DOHH2 (cell line): ENCODE results near the gene SETX.

Source experiments
- H3F3A ChIP-seq: fragments of 200-600 bp; sonication (generic), shearing (Covaris generic); 2 replicates; pipeline ENCODE4 v1.6.0; 2016; ENCODE audit warnings: antibody characterized with exemption, mild to moderate bottlenecking; ENCODE audit not compliant: control insufficient read depth, insufficient read depth
- H3K27ac ChIP-seq: fragments of 200-600 bp; sonication (generic); 2 replicates; pipeline ENCODE4 v1.5.1; 2014; ENCODE audit warnings: low read depth, mild to moderate bottlenecking, low read length, moderate library complexity
- H3K27me3 ChIP-seq: fragments of 200-600 bp; sonication (generic); 2 replicates; pipeline ENCODE4 v1.6.1; 2014; ENCODE audit warnings: mild to moderate bottlenecking, low read length, mixed read lengths; ENCODE audit not compliant: control insufficient read depth
- H3K36me3 ChIP-seq: fragments of 200-600 bp; sonication (generic); 2 replicates; pipeline ENCODE4 v1.6.1; 2014; ENCODE audit warnings: mild to moderate bottlenecking, low read length, moderate library complexity, mixed read lengths; ENCODE audit not compliant: control insufficient read depth
- H3K4me1 ChIP-seq: fragments of 200-600 bp; sonication (generic); 2 replicates; pipeline ENCODE4 v1.6.1; 2014; ENCODE audit warnings: mild to moderate bottlenecking, low read length, mixed read lengths; ENCODE audit not compliant: control insufficient read depth
- H3K4me2 ChIP-seq: fragments of 200-600 bp; sonication (generic); 2 replicates; pipeline ENCODE4 v1.6.0; 2014; ENCODE audit warnings: mild to moderate bottlenecking, low read length, moderate library complexity
- H3K4me3 ChIP-seq: fragments of 200-600 bp; sonication (generic); 2 replicates; pipeline ENCODE4 v1.5.1; 2014; ENCODE audit warnings: mild to moderate bottlenecking, low read length, mixed read lengths
- H3K79me2 ChIP-seq: fragments of 200-600 bp; sonication (generic); 2 replicates; pipeline ENCODE4 v1.6.1; 2014; ENCODE audit warnings: mild to moderate bottlenecking, low read length, mixed read lengths; ENCODE audit not compliant: control insufficient read depth
- H3K9me2 ChIP-seq: fragments of 200-600 bp; sonication (generic); replicated peaks from 2 replicates; pipeline ENCODE4 v1.6.1; 2014; ENCODE audit warnings: mild to moderate bottlenecking, low read length, mixed read lengths; ENCODE audit not compliant: control insufficient read depth
- H3K9me3 ChIP-seq: fragments of 200-600 bp; sonication (generic); 2 replicates; pipeline ENCODE4 v1.6.1; 2014; ENCODE audit warnings: antibody characterized with exemption, low read length, mixed read lengths; ENCODE audit not compliant: control insufficient read depth, insufficient read depth
- H4K20me1 ChIP-seq: fragments of 200-600 bp; sonication (generic); 2 replicates; pipeline ENCODE4 v1.6.0; 2014; ENCODE audit warnings: low read depth, mild to moderate bottlenecking, antibody characterized with exemption, low read length, moderate library complexity; ENCODE audit not compliant: control insufficient read depth, insufficient read depth
- EZH2phosphoT487 ChIP-seq: fragments of 200-600 bp; sonication (generic); IDR thresholded peaks from 2 replicates; pipeline ENCODE4 v1.6.1; 2017; ENCODE audit warnings: borderline replicate concordance, mild to moderate bottlenecking, antibody characterized with exemption, low read length, moderate library complexity, mixed read lengths
- TF ChIP-seq, protein P1 (sequence below): fragments of 200-600 bp; sonication (generic); IDR thresholded peaks from one replicate; pipeline ENCODE4 v1.5.1; 2014; ENCODE audit warnings: antibody characterized with exemption, mild to moderate bottlenecking, low read depth, low read length; ENCODE audit not compliant: poor library complexity, severe bottlenecking

SETX gene

DNA sequence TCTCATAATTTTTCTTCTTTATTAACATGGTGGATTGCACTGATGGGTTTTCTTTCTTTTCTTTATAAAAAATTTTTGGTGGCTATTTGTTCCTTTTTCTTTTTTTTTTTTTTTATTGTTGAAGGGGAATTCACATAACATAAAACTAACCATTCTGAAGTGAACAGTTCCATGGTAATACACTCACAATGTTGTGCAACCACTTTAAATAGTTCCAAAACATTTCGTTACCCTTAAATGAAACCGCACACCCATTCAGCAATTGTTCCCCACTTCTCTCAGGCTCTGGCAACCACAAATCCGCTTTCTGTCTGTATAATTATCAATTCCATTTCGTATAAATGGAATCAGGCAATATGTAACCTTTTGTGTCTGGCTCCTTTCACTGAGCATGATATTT is 11.7 kb upstream of the SETX start:
- Histone ChIP-seq H3K9me3 (no peaks in the 10 kb centered on the region), H3K36me3 (no peaks in the 10 kb centered on the region), H4K20me1 (no peaks in the 10 kb centered on the region), H3K27ac (peak overlapping the region; percentile 44; the same call in 1 of the 2 replicates), H3F3A (peaks cover 14% of the 10 kb centered on the region; the same call in 1 of the 2 replicates), H3K79me2 (no peaks in the 10 kb centered on the region), H3K4me3 (no peak overlapping the region), H3K27me3 (no peaks in the 10 kb centered on the region), H3K9me2 (no peaks in the 10 kb centered on the region), H3K4me2 (no peak overlapping the region), H3K4me1 (peaks cover 43% of the 10 kb centered on the region)
- no peak for TF ChIP-seq EZH2phosphoT487
- TF ChIP-seq, protein P1, sequence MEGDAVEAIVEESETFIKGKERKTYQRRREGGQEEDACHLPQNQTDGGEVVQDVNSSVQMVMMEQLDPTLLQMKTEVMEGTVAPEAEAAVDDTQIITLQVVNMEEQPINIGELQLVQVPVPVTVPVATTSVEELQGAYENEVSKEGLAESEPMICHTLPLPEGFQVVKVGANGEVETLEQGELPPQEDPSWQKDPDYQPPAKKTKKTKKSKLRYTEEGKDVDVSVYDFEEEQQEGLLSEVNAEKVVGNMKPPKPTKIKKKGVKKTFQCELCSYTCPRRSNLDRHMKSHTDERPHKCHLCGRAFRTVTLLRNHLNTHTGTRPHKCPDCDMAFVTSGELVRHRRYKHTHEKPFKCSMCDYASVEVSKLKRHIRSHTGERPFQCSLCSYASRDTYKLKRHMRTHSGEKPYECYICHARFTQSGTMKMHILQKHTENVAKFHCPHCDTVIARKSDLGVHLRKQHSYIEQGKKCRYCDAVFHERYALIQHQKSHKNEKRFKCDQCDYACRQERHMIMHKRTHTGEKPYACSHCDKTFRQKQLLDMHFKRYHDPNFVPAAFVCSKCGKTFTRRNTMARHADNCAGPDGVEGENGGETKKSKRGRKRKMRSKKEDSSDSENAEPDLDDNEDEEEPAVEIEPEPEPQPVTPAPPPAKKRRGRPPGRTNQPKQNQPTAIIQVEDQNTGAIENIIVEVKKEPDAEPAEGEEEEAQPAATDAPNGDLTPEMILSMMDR: no peak

DNA sequence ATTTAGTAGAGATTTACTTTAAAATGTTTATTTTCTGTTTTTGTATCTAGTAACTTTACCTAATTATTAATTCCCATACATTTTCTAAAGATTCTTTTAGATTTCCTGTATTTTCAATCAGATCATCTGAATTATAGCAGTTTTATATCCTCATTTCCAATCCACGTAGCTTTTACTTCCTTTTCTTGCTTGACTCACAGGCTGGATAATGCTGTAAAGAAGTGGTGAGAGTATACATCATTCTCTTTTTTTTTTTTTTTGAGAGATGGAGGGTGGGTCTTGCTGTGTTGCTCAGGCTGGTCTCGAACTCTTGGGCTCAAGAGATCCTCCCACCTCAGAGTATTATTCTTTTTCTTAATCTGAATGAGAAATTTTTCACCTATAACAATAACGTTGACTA is 11.2 kb upstream of the SETX start:
- Histone ChIP-seq H3K4me3 (peak overlapping the region; percentile 8; the same call in 1 of the 2 replicates), H3K27me3 (no peaks in the 10 kb centered on the region), H3F3A (peaks cover 14% of the 10 kb centered on the region; the same call in 1 of the 2 replicates), H3K79me2 (no peaks in the 10 kb centered on the region), H3K4me2 (peak overlapping the region; percentile 55), H3K9me2 (no peaks in the 10 kb centered on the region), H3K27ac (peak overlapping the region; percentile 44), H3K9me3 (no peaks in the 10 kb centered on the region), H3K4me1 (peaks cover 43% of the 10 kb centered on the region), H4K20me1 (no peaks in the 10 kb centered on the region), H3K36me3 (no peaks in the 10 kb centered on the region)
- TF ChIP-seq, protein P1: no peak
- TF ChIP-seq EZH2phosphoT487: no peak

DNA sequence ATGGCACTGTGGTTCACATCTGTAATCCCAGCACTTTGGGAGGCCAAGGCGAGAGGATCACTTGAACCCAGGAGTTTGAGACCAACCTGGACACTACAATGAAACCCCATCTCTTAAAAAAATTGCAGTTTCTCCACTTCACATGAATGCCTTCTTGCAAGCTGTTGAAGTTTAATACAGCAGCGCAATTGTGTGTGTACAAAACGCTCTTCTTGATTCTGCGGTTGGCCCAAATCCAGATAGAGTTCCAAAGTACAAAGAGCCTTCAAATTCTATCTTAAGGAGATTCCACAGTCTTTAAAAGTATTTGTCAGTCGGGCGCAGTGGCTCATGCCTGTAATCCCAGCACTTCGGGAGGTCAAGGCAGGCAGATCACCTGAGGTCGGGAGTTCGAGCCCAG is 9.3 kb upstream of the SETX start:
- H3K9me2 ChIP-seq: no peaks in the 10 kb centered on the region
- 0 out of 2 replicates have a peak overlapping the region, but pooled peaks have one; percentile 45 for H3K4me2 ChIP-seq
- no peaks in the 10 kb centered on the region for H3K36me3 ChIP-seq
- H3K4me1 ChIP-seq: peaks cover 52% of the 10 kb centered on the region
- no peaks in the 10 kb centered on the region for H4K20me1 ChIP-seq
- no peaks in the 10 kb centered on the region for H3K79me2 ChIP-seq
- H3K9me3 ChIP-seq: no peaks in the 10 kb centered on the region
- H3K4me3 ChIP-seq: no peak overlapping the region
- TF ChIP-seq, protein P1: no peak
- no peak for TF ChIP-seq EZH2phosphoT487
- H3K27ac ChIP-seq: no peak overlapping the region
- H3K27me3 ChIP-seq: no peaks in the 10 kb centered on the region
- H3F3A ChIP-seq: peaks cover 14% of the 10 kb centered on the region; the same call in 1 of the 2 replicates

DNA sequence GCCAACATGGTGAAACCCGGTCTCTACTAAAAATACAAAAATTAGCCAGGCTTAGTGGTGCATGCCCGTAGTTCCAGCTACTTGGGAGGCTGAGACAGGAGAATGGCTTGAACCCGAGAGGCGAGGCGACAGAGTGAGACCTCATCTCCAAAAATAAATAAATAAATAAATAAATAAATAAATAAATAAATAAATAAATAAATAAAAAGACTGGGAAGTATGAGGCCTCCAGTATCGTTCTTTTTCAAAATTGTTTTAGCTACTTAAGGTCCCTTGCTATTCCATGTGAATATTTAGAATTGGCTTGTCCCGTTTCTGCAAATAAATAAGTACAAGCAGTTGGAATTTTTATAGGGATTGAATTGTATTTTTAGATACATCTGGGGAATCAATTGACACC is 3.0 kb upstream of the SETX start:
- Histone ChIP-seq H4K20me1 (0 out of 2 replicates have a peak, but pooled peaks cover 4% of the 10 kb centered on the region), H3F3A (peaks cover 11% of the 10 kb centered on the region), H3K27ac (no peak overlapping the region), H3K4me1 (peaks cover 46% of the 10 kb centered on the region), H3K9me2 (no peaks in the 10 kb centered on the region), H3K36me3 (peaks cover 18% of the 10 kb centered on the region), H3K27me3 (no peaks in the 10 kb centered on the region), H3K4me3 (no peak overlapping the region), H3K9me3 (no peaks in the 10 kb centered on the region), H3K79me2 (peaks cover 19% of the 10 kb centered on the region), H3K4me2 (no peak overlapping the region)
- no peak for TF ChIP-seq EZH2phosphoT487
